HepG2 (cell line): ENCODE measurements around the gene SLC35F3. TPM values are rescaled to one million over a fixed set of nuclear protein-coding genes. Genes with fewer than 3 reads are reported as not detected.
A peak's percentile ranks its signal among the peaks of the same experiment; 100 is the strongest.

Experiments
- ATAC-seq: fragments of 200-7000 bp; cut with Tn5 transposase; 3 replicates; pipeline ENCODE4 v1.9.1; 2020; ENCODE audit warnings: mild to moderate bottlenecking, moderate library complexity
- BruUV-seq: library from RNA; stranded (reverse); fragments of 400-500 nt; replicated peaks from 2 replicates; lab custom pipeline; 2021; lab: Mats Ljungman, UMichigan
- CTCF ChIA-PET: fragments of 300-600 bp; formaldehyde crosslinking; extraction: SDS; loops from one replicate; lab custom pipeline; 2021; ENCODE audit warnings: low total read pairs, inconsistent platforms, low intra/inter-chr PET ratio; lab: Yijun Ruan, JAX
- POLR2A ChIA-PET: fragments of 350-600 bp; sonication (Branson Sonifier 250); formaldehyde crosslinking; loops from one replicate; lab custom pipeline; 2020; ENCODE audit warnings: antibody characterized with exemption, inconsistent platforms; lab: Yijun Ruan, JAX
- DNase-seq: peaks from one replicate; pipeline ENCODE4 v3.0.0-alpha.2; 2015; ENCODE audit warnings: low spot score
- FAIRE-seq: peaks from 3 replicates; lab custom pipeline; 2011; peaks lifted over from hg19 to GRCh38; lab: Jason Lieb, UNC
- H2AFZ ChIP-seq: one replicate; pipeline ENCODE4 v1.6.1; 2011; ENCODE audit warnings: low read length, inconsistent platforms
- H3K27ac ChIP-seq: fragments of 300-600 bp; 3 replicates; pipeline ENCODE4 v1.8.0; 2011; ENCODE audit warnings: mixed run types, mild to moderate bottlenecking, mixed read lengths, low read length, inconsistent platforms; ENCODE audit not compliant: insufficient read depth; ENCODE audit errors: extremely low read length
- H3K27me3 ChIP-seq, 2 experiments: fragments of 200-600 bp in 1 of 2; 2 replicates in 1 of 2; 3 replicates in 1 of 2; pipeline versions ENCODE4 v1.6.0 to v1.8.0; 2011; ENCODE audit warnings: low read length in 2 of 2, mild to moderate bottlenecking in 2 of 2, moderate library complexity in 2 of 2, inconsistent platforms in 1 of 2; ENCODE audit not compliant: insufficient read depth in 2 of 2, control insufficient read depth in 1 of 2
- H3K36me3 ChIP-seq, 2 experiments: fragments of 200-600 bp in 1 of 2; replicated peaks in 1 of 2; 2 replicates in 1 of 2; 3 replicates in 1 of 2; pipeline versions ENCODE4 v1.5.1 to v1.8.0; 2011; ENCODE audit warnings: low read length in 2 of 2, inconsistent platforms in 1 of 2; ENCODE audit not compliant: insufficient read depth in 2 of 2, control insufficient read depth in 1 of 2
- H3K4me1 ChIP-seq: 2 replicates; pipeline ENCODE4 v1.5.1; 2012; ENCODE audit warnings: low read length, inconsistent platforms; ENCODE audit not compliant: insufficient read depth
- H3K4me2 ChIP-seq: 2 replicates; pipeline ENCODE4 v1.6.0; 2011; ENCODE audit warnings: low read depth, low read length, inconsistent platforms
- H3K4me3 ChIP-seq, 3 experiments: fragments of 200-600 bp in 1 of 3; sonication (generic), shearing (Covaris generic) in 1 of 3; replicated peaks in 1 of 3; 2 replicates each; pipeline ENCODE4 v1.5.1; 2011 to 2016; ENCODE audit warnings: low read length in 3 of 3, inconsistent platforms in 2 of 3, low read depth in 2 of 3, mild to moderate bottlenecking in 2 of 3, control low read depth in 1 of 3, mixed read lengths in 1 of 3; ENCODE audit not compliant: insufficient read depth in 1 of 3
- H3K79me2 ChIP-seq: one replicate; pipeline ENCODE4 v1.6.1; 2011; ENCODE audit warnings: low read length, inconsistent platforms; ENCODE audit not compliant: insufficient read depth
- H3K9ac ChIP-seq: 2 replicates; pipeline ENCODE4 v1.6.0; 2011; ENCODE audit warnings: mild to moderate bottlenecking, low read depth, low read length, inconsistent platforms; ENCODE audit not compliant: insufficient read depth
- H3K9me3 ChIP-seq: 2 replicates; pipeline ENCODE4 v1.5.1; 2012; ENCODE audit warnings: mild to moderate bottlenecking, low read length
- H4K20me1 ChIP-seq: 2 replicates; pipeline ENCODE4 v1.6.0; 2011; ENCODE audit warnings: inconsistent platforms, mild to moderate bottlenecking, low read length, moderate library complexity; ENCODE audit not compliant: insufficient read depth
- ATAD3A ChIP-seq: sonication (generic); formaldehyde crosslinking; IDR thresholded peaks from 2 replicates; pipeline ENCODE4 v1.4.0; 2020; ENCODE audit warnings: missing genetic modification reagents
- ATF5 ChIP-seq: sonication (generic); formaldehyde crosslinking; IDR thresholded peaks from 2 replicates; pipeline ENCODE4 v1.4.0; 2020; ENCODE audit warnings: mild to moderate bottlenecking, low read depth, missing genetic modification reagents
- IRX3 ChIP-seq: sonication (generic); formaldehyde crosslinking; IDR thresholded peaks from 2 replicates; pipeline ENCODE4 v1.8.1; 2023; ENCODE audit warnings: mild to moderate bottlenecking, low read depth, missing genetic modification reagents, borderline replicate concordance
- MTF1 ChIP-seq: sonication (generic); formaldehyde crosslinking; IDR thresholded peaks from 2 replicates; pipeline ENCODE4 v1.5.0; 2020; ENCODE audit warnings: missing genetic modification reagents
- RARG ChIP-seq: sonication (generic); formaldehyde crosslinking; IDR thresholded peaks from 2 replicates; pipeline ENCODE4 v1.4.0; 2020; ENCODE audit warnings: low read depth, mild to moderate bottlenecking, missing genetic modification reagents
- SRSF1 ChIP-seq: fragments of 200-400 bp; formaldehyde crosslinking; optimal IDR thresholded peaks from 2 replicates; pipeline ENCODE3; 2017; ENCODE audit warnings: mild to moderate bottlenecking, low read depth, low read length, moderate library complexity
- TFDP2 ChIP-seq: sonication (generic); formaldehyde crosslinking; IDR thresholded peaks from 2 replicates; pipeline ENCODE4 v1.4.0; 2020; ENCODE audit warnings: missing genetic modification reagents
- ZBTB7B ChIP-seq: sonication (generic); formaldehyde crosslinking; IDR thresholded peaks from 2 replicates; pipeline ENCODE4 v1.4.0; 2020; ENCODE audit warnings: missing genetic modification reagents
- ZKSCAN5 ChIP-seq: sonication (generic); formaldehyde crosslinking; IDR thresholded peaks from 2 replicates; pipeline ENCODE4 v1.5.1; 2020; ENCODE audit warnings: mild to moderate bottlenecking, missing genetic modification reagents
- ZNF317 ChIP-seq: sonication (generic); formaldehyde crosslinking; IDR thresholded peaks from 2 replicates; pipeline ENCODE4 v1.5.0; 2020; ENCODE audit warnings: mild to moderate bottlenecking, missing genetic modification reagents
- ZNF343 ChIP-seq: sonication (generic); formaldehyde crosslinking; IDR thresholded peaks from 2 replicates; pipeline ENCODE4 v1.4.0; 2020; ENCODE audit warnings: mild to moderate bottlenecking, missing genetic modification reagents
- ZNF354B ChIP-seq: sonication (generic); formaldehyde crosslinking; IDR thresholded peaks from 2 replicates; pipeline ENCODE4 v1.8.0; 2022; ENCODE audit warnings: mild to moderate bottlenecking, missing genetic modification reagents
- ZNF850 ChIP-seq: sonication (generic); formaldehyde crosslinking; conservative IDR thresholded peaks from 2 replicates; pipeline ENCODE4 v1.9.0; 2021; ENCODE audit warnings: mild to moderate bottlenecking, missing genetic modification reagents
- ZSCAN5A ChIP-seq: sonication (generic); formaldehyde crosslinking; IDR thresholded peaks from 2 replicates; pipeline ENCODE4 v1.8.0; 2022; ENCODE audit warnings: mild to moderate bottlenecking, missing genetic modification reagents, borderline replicate concordance
- WGBS: methylation state at CpG from one replicate; pipeline ENCODE4 v1.1.6; 2017; ENCODE audit warnings: low lambda C conversion rate; 5-methylcytosine and 5-hydroxymethylcytosine counted together
- in situ Hi-C: cut with HindIII; loops from 2 replicates; pipeline ENCODE4 v1.10.0; 2017; ENCODE audit warnings: low pct_unique_long_range_greater_than_20kb; ENCODE audit not compliant: extremely low pct_ligation_motif_present
- intact Hi-C: fragments of 100-400 bp; cut with micrococcal nuclease; formaldehyde crosslinking; loops from one replicate; pipeline ENCODE4 v1.10.0; 2022; ENCODE audit not compliant: unreplicated experiment
- polyA plus RNA-seq, 8 experiments: library from polyadenylated mRNA; depleted of rRNA in 3 of 8; stranded (reverse) in 7 of 8; unstranded in 1 of 8; fragments of >200 nt; fragmentation: Illumina TruSeq in 4 of 8; extraction: Trizol in 4 of 8; gene quantifications; 2 replicates each; pipeline versions ENCODE4 v1.2.1 to v1.2.3, GENCODE V29; 2011 to 2016; ENCODE audit warnings: low read depth in 4 of 8, missing spikeins in 1 of 8, mixed read lengths in 1 of 8; ENCODE audit not compliant: insufficient read depth in 1 of 8
- total RNA-seq, 5 experiments: library from RNA; depleted of rRNA; stranded (reverse); fragments of >200 nt; fragmentation: Illumina TruSeq; extraction: Trizol; gene quantifications; 2 replicates each; pipeline ENCODE4 v1.2.3, GENCODE V29; 2016; ENCODE audit warnings: low read depth in 1 of 5

SLC35F3 gene
- total and polyA plus RNA-seq, 2 of the 13 experiments (the other 11 are each of a cell fraction or from before 2014, with no cell fraction given) = not detected

- H4K20me1 ChIP-seq = no peaks in the 10 kb centered on the region
- H3K4me2 ChIP-seq = no peak overlapping the region
- DNase-seq (no peak), ATAC-seq (no peak), FAIRE-seq (no peak)
- TF ChIP-seq SRSF1 = no peak
- no peak for TF ChIP-seq ATF5 (CRISPR knock-in tag)
- TF ChIP-seq ZNF317 (CRISPR knock-in tag) = peak; percentile 91
- H2AFZ ChIP-seq = no peak overlapping the region
- H3K27ac ChIP-seq = no peak overlapping the region
- WGBS = 94% methylated on average over 1 of the region's 1 CpG
- intact Hi-C loops = no loop called here
- H3K9ac ChIP-seq = no peak overlapping the region
- CTCF ChIA-PET = no interaction called here
- H3K79me2 ChIP-seq = no peaks in the 10 kb centered on the region
- POLR2A ChIA-PET = no interaction called here
- no peaks in the 10 kb centered on the region for H3K36me3 ChIP-seq
- in situ Hi-C loops = no loop called here
- peaks cover 7% of the 10 kb centered on the region for H3K4me1 ChIP-seq
- H3K9me3 ChIP-seq = peaks cover 18% of the 10 kb centered on the region
- no peak overlapping the region for H3K4me3 ChIP-seq
- H3K27me3 ChIP-seq = no peaks in the 10 kb centered on the region
- no TSS peak for BruUV-seq
Measured at GRCh38 chr1:234337233-234337632, 432.8 kb downstream of the SLC35F3 start.

- ATAC-seq (no peak), DNase-seq (no peak), FAIRE-seq (no peak)
- H3K27me3 ChIP-seq = no peaks in the 10 kb centered on the region
- no TSS peak for BruUV-seq
- H2AFZ ChIP-seq = no peak overlapping the region
- no peak overlapping the region for H3K9ac ChIP-seq
- ChIA-PET POLR2A (no interaction called here), CTCF (no interaction called here)
- H4K20me1 ChIP-seq = no peaks in the 10 kb centered on the region
- peaks cover 14% of the 10 kb centered on the region for H3K4me1 ChIP-seq
- WGBS = 23% methylated on average over 2 of the region's 2 CpGs
- no peak overlapping the region for H3K27ac ChIP-seq
- in situ Hi-C loops (no loop called here), intact Hi-C loops (no loop called here)
- no peak overlapping the region for H3K4me3 ChIP-seq
- no peaks in the 10 kb centered on the region for H3K79me2 ChIP-seq
- no peak overlapping the region for H3K4me2 ChIP-seq
- H3K36me3 ChIP-seq = no peaks in the 10 kb centered on the region
- H3K9me3 ChIP-seq = peaks cover 18% of the 10 kb centered on the region
- TF ChIP-seq ZBTB7B (no peak), ZNF343 (CRISPR knock-in tag) (no peak), ATAD3A (CRISPR knock-in tag) (no peak), MTF1 (CRISPR knock-in tag) (no peak), ZKSCAN5 (no peak), RARG (no peak), IRX3 (no peak), TFDP2 (no peak), ZNF354B (CRISPR knock-in tag) (no peak), ZSCAN5A (no peak), ZNF850 (CRISPR knock-in tag) (no peak)
Measured at GRCh38 chr1:234340528-234340927, 436.1 kb downstream of the SLC35F3 start.
